MM.1S (cell line): ENCODE measurements around the gene C19orf73.

Source experiments
- CTCF ChIP-seq: fragments of 300-600 bp; sonication (generic); IDR thresholded peaks from 2 replicates; pipeline ENCODE4 v1.5.1; 2016; ENCODE audit warnings: antibody characterized with exemption, low read length, mixed read lengths
- EZH2 ChIP-seq: fragments of 300-600 bp; sonication (generic); optimal IDR thresholded peaks from 2 replicates; pipeline ENCODE3; 2017; ENCODE audit warnings: low read depth, mild to moderate bottlenecking, antibody characterized with exemption, low read length, mixed read lengths
- EZH2phosphoT487 ChIP-seq: fragments of 300-600 bp; sonication (generic); IDR thresholded peaks from 2 replicates; pipeline ENCODE4 v1.6.1; 2018; ENCODE audit warnings: antibody characterized with exemption, low read length

- TF ChIP-seq CTCF (no peak), EZH2 (no peak), EZH2phosphoT487 (no peak)
Observed at GRCh38 chr19:49128545-49129237, 9.7 kb upstream of the C19orf73 start.
